Astrocyte (in vitro differentiated cells and primary cell): ENCODE results near the gene ZFP1. TPM values are rescaled to one million over a fixed set of nuclear protein-coding genes. Genes with fewer than 3 reads are reported as not detected.

Experiments used
- DNase-seq: peaks from one replicate; pipeline ENCODE4 v3.0.0-alpha.2; 2010; ENCODE audit warnings: low read depth
- FAIRE-seq: peaks from 2 replicates; lab custom pipeline; 2011; peaks lifted over from hg19 to GRCh38; lab: Jason Lieb, UNC
- H2AFZ ChIP-seq: 2 replicates; pipeline ENCODE4 v1.6.0; 2012; ENCODE audit warnings: low read depth, low read length, inconsistent platforms
- H3K27ac ChIP-seq: 2 replicates; pipeline ENCODE4 v1.5.1; 2011; ENCODE audit warnings: low read depth, low read length, inconsistent platforms
- H3K27me3 ChIP-seq: 2 replicates; pipeline ENCODE4 v1.6.0; 2011; ENCODE audit warnings: low read length, inconsistent platforms; ENCODE audit not compliant: insufficient read depth
- H3K36me3 ChIP-seq: 2 replicates; pipeline ENCODE4 v1.5.1; 2011; ENCODE audit warnings: low read length, inconsistent platforms; ENCODE audit not compliant: insufficient read depth
- H3K4me1 ChIP-seq: 2 replicates; pipeline ENCODE4 v1.5.1; 2011; ENCODE audit warnings: low read length, inconsistent platforms; ENCODE audit not compliant: insufficient read depth
- H3K4me2 ChIP-seq: 2 replicates; pipeline ENCODE4 v1.6.0; 2012; ENCODE audit warnings: low read length, inconsistent platforms
- H3K4me3 ChIP-seq: 2 replicates; pipeline ENCODE4 v1.5.1; 2011; ENCODE audit warnings: low read depth, mild to moderate bottlenecking, low read length, inconsistent platforms; ENCODE audit not compliant: insufficient read depth
- H3K79me2 ChIP-seq: 2 replicates; pipeline ENCODE4 v1.6.0; 2012; ENCODE audit warnings: mild to moderate bottlenecking, low read length, inconsistent platforms; ENCODE audit not compliant: insufficient read depth
- H3K9ac ChIP-seq: 2 replicates; pipeline ENCODE4 v1.6.0; 2012; ENCODE audit warnings: mild to moderate bottlenecking, low read length, inconsistent platforms
- H3K9me3 ChIP-seq: 2 replicates; pipeline ENCODE4 v1.5.1; 2012; ENCODE audit warnings: low read depth, mild to moderate bottlenecking, low read length, inconsistent platforms; ENCODE audit not compliant: insufficient read depth
- H4K20me1 ChIP-seq: 2 replicates; pipeline ENCODE4 v1.6.0; 2012; ENCODE audit warnings: low read length, inconsistent platforms; ENCODE audit not compliant: insufficient read depth
- H3K27ac Mint-ChIP-seq: one replicate; pipeline ENCODE4 v1.8.0; 2021; ENCODE audit warnings: mild to moderate bottlenecking, mixed read lengths; ENCODE audit not compliant: unreplicated experiment
- H3K27me3 Mint-ChIP-seq: one replicate; pipeline ENCODE4 v1.8.0; 2021; ENCODE audit warnings: low read depth, mixed read lengths; ENCODE audit not compliant: unreplicated experiment
- H3K36me3 Mint-ChIP-seq: one replicate; pipeline ENCODE4 v1.8.0; 2021; ENCODE audit warnings: low read depth, mixed read lengths; ENCODE audit not compliant: unreplicated experiment
- H3K4me1 Mint-ChIP-seq: one replicate; pipeline ENCODE4 v1.8.0; 2021; ENCODE audit warnings: low read depth, mixed read lengths; ENCODE audit not compliant: unreplicated experiment
- H3K4me3 Mint-ChIP-seq: one replicate; pipeline ENCODE4 v1.8.0; 2021; ENCODE audit warnings: mild to moderate bottlenecking, moderate library complexity, mixed read lengths; ENCODE audit not compliant: unreplicated experiment
- H3K9me3 Mint-ChIP-seq: one replicate; pipeline ENCODE4 v1.8.0; 2021; ENCODE audit warnings: mild to moderate bottlenecking, mixed read lengths; ENCODE audit not compliant: unreplicated experiment
- CTCF ChIP-seq: IDR thresholded peaks from 2 replicates; pipeline ENCODE4 v1.5.1; 2011; ENCODE audit warnings: low read depth, mild to moderate bottlenecking, inconsistent platforms, low read length, moderate library complexity; ENCODE audit not compliant: insufficient read depth
- EZH2 ChIP-seq: IDR thresholded peaks from 2 replicates; pipeline ENCODE4 v1.6.1; 2012; ENCODE audit warnings: mild to moderate bottlenecking, low read length, inconsistent platforms; ENCODE audit not compliant: insufficient read depth
- total RNA-seq: library from RNA; stranded (reverse); gene quantifications from 2 replicates; pipeline ENCODE4 v1.2.1, GENCODE V29; 2021

Gene ZFP1
- total RNA-seq, 1 donor from 2014 or later = 8.2 TPM

- TF ChIP-seq CTCF (no peak), EZH2 (no peak)
- H3K4me2 ChIP-seq = no peak overlapping the region
- no peak overlapping the region for H3K9ac ChIP-seq
- no peak overlapping the region for H3K4me3 ChIP-seq
- DNase-seq (no peak), FAIRE-seq (no peak)
- no peak overlapping the region for H3K27ac ChIP-seq
- H2AFZ ChIP-seq = no peak overlapping the region
- peaks cover 9% of the 10 kb centered on the region for H3K36me3 ChIP-seq
- Mint-ChIP-seq H3K4me3 (no peak overlapping the region), H3K4me1 (no peaks in the 10 kb centered on the region), H3K27ac (no peak overlapping the region), H3K27me3 (no peaks in the 10 kb centered on the region), H3K9me3 (peaks cover 68% of the 10 kb centered on the region), H3K36me3 (peaks cover 31% of the 10 kb centered on the region)
- H4K20me1 ChIP-seq = no peaks in the 10 kb centered on the region
- H3K4me1 ChIP-seq = no peaks in the 10 kb centered on the region
- no peaks in the 10 kb centered on the region for H3K27me3 ChIP-seq
- no peaks in the 10 kb centered on the region for H3K79me2 ChIP-seq
- peaks cover 38% of the 10 kb centered on the region for H3K9me3 ChIP-seq
These were observed 26.8 kb downstream of the ZFP1 start for GRCh38 chr16:75175074-75175473.

GRCh38 chr16:75176926-75177325 is 28.6 kb downstream of the ZFP1 start:
- FAIRE-seq (no peak), DNase-seq (no peak)
- H3K27me3 ChIP-seq = no peaks in the 10 kb centered on the region
- peaks cover 29% of the 10 kb centered on the region for H3K9me3 ChIP-seq
- H3K36me3 Mint-ChIP-seq = peaks cover 21% of the 10 kb centered on the region
- no peak overlapping the region for H3K27ac Mint-ChIP-seq
- H3K4me1 ChIP-seq = no peaks in the 10 kb centered on the region
- no peak overlapping the region for H3K9ac ChIP-seq
- TF ChIP-seq EZH2 (no peak), CTCF (no peak)
- peaks cover 61% of the 10 kb centered on the region for H3K9me3 Mint-ChIP-seq
- no peak overlapping the region for H2AFZ ChIP-seq
- H3K4me3 ChIP-seq = no peak overlapping the region
- no peaks in the 10 kb centered on the region for H3K36me3 ChIP-seq
- H3K4me2 ChIP-seq = no peak overlapping the region
- peaks cover under 1% of the 10 kb centered on the region for H3K27me3 Mint-ChIP-seq
- H3K27ac ChIP-seq = no peak overlapping the region
- H4K20me1 ChIP-seq = no peaks in the 10 kb centered on the region
- no peaks in the 10 kb centered on the region for H3K4me1 Mint-ChIP-seq
- H3K79me2 ChIP-seq = no peaks in the 10 kb centered on the region
- H3K4me3 Mint-ChIP-seq = no peak overlapping the region

GRCh38 chr16:75179208-75179607 is 30.9 kb downstream of the ZFP1 start:
- DNase-seq = no peak
- no peak overlapping the region for H3K4me3 Mint-ChIP-seq
- no peaks in the 10 kb centered on the region for H3K27me3 ChIP-seq

More at GRCh38 chr16:75179208-75179607, 30.9 kb downstream of the ZFP1 start:
- FAIRE-seq = no peak
- Mint-ChIP-seq H3K27ac (no peak overlapping the region), H3K36me3 (peaks cover 4% of the 10 kb centered on the region), H3K27me3 (peaks cover 4% of the 10 kb centered on the region), H3K9me3 (peaks cover 51% of the 10 kb centered on the region), H3K4me1 (no peaks in the 10 kb centered on the region)
- H3K9me3 ChIP-seq = peaks cover 16% of the 10 kb centered on the region
- H3K79me2 ChIP-seq = no peaks in the 10 kb centered on the region
- H4K20me1 ChIP-seq = no peaks in the 10 kb centered on the region
- no peak overlapping the region for H3K4me3 ChIP-seq
- no peaks in the 10 kb centered on the region for H3K4me1 ChIP-seq
- no peak overlapping the region for H2AFZ ChIP-seq
- no peak for TF ChIP-seq EZH2
- no peak for TF ChIP-seq CTCF
- H3K4me2 ChIP-seq = no peak overlapping the region
- H3K36me3 ChIP-seq = no peaks in the 10 kb centered on the region
- no peak overlapping the region for H3K27ac ChIP-seq
- H3K9ac ChIP-seq = no peak overlapping the region
